GM12875 (cell line): ENCODE data around the gene RABGAP1L.
"Not testable (repeated sequence)": the region's sequence is repeated elsewhere in the genome, so short reads cannot be mapped to it uniquely, and the experiment has no call there.

ENCODE experiments used
- H3K4me3 ChIP-seq: one replicate; pipeline ENCODE4 v1.5.1; 2011; ENCODE audit warnings: low read depth, low read length, control low read depth
- CTCF ChIP-seq: IDR thresholded peaks from 2 replicates; pipeline ENCODE4 v1.5.1; 2011; ENCODE audit warnings: low read depth, mild to moderate bottlenecking, control low read depth, inconsistent platforms, low read length, moderate library complexity, borderline replicate concordance; ENCODE audit not compliant: insufficient read depth

The RABGAP1L gene

GRCh38 chr1:174572771-174573170, 413.5 kb downstream of the RABGAP1L start:
- no peak for TF ChIP-seq CTCF
- H3K4me3 ChIP-seq = no peak overlapping the region

- H3K4me3 ChIP-seq = not testable (repeated sequence)
Measured at GRCh38 chr1:174576120-174576519, 416.8 kb downstream of the RABGAP1L start.

GRCh38 chr1:174577681-174578080, 418.4 kb downstream of the RABGAP1L start:
- H3K4me3 ChIP-seq = no peak overlapping the region
- no peak for TF ChIP-seq CTCF

GRCh38 chr1:174580801-174581200, 421.5 kb downstream of the RABGAP1L start:
- no peak for TF ChIP-seq CTCF
- no peak overlapping the region for H3K4me3 ChIP-seq

- no peak for TF ChIP-seq CTCF
- H3K4me3 ChIP-seq = no peak overlapping the region
Measured at GRCh38 chr1:174583316-174583715, 424.0 kb downstream of the RABGAP1L start.

GRCh38 chr1:174584071-174584470, 424.8 kb downstream of the RABGAP1L start:
- H3K4me3 ChIP-seq = no peak overlapping the region
- no peak for TF ChIP-seq CTCF

- H3K4me3 ChIP-seq = not testable (repeated sequence)
Measured at GRCh38 chr1:174588618-174589017, 429.3 kb downstream of the RABGAP1L start.

- no peak for TF ChIP-seq CTCF
- no peak overlapping the region for H3K4me3 ChIP-seq
Measured at GRCh38 chr1:174605198-174605597, 445.9 kb downstream of the RABGAP1L start.
